ENCODE results near the gene OR6J1.
"Not testable (repeated sequence)": the region's sequence is repeated elsewhere in the genome, so short reads cannot be mapped to it uniquely, and the experiment has no call there.

Gene OR6J1

GRCh38 chr14:22596354-22596879, 47.7 kb downstream of the OR6J1 start:
- no peak overlapping the region for H3K4me3 ChIP-seq (ENCODE audit: control insufficient read depth, low read depth, low read length)
- DNase-seq (ENCODE audit: low read depth) = no peak
- TF ChIP-seq CTCF (IDR thresholded peaks at IDR 0.05; ENCODE audit: control insufficient read depth, insufficient read depth, low read depth, low read length, missing control alignments) = no peak

- H3K4me3 ChIP-seq (ENCODE audit: control insufficient read depth, low read depth, low read length) = no peak overlapping the region
- TF ChIP-seq CTCF (IDR thresholded peaks at IDR 0.05; ENCODE audit: control insufficient read depth, insufficient read depth, low read depth, low read length, missing control alignments) = no peak
- DNase-seq (ENCODE audit: low read depth) = no peak
These were observed 49.9 kb downstream of the OR6J1 start for GRCh38 chr14:22594156-22594716.

GRCh38 chr14:22593601-22594000, 50.6 kb downstream of the OR6J1 start:
- TF ChIP-seq CTCF (IDR thresholded peaks at IDR 0.05; ENCODE audit: control insufficient read depth, insufficient read depth, low read depth, low read length, missing control alignments) = no peak
- DNase-seq (ENCODE audit: low read depth) = no peak
- H3K4me3 ChIP-seq (ENCODE audit: control insufficient read depth, low read depth, low read length) = no peak overlapping the region

GRCh38 chr14:22593189-22593588, 51.0 kb downstream of the OR6J1 start:
- no peak overlapping the region for H3K4me3 ChIP-seq (ENCODE audit: control insufficient read depth, low read depth, low read length)
- no peak for DNase-seq (ENCODE audit: low read depth)
- no peak for TF ChIP-seq CTCF (IDR thresholded peaks at IDR 0.05; ENCODE audit: control insufficient read depth, insufficient read depth, low read depth, low read length, missing control alignments)

- TF ChIP-seq CTCF (IDR thresholded peaks at IDR 0.05; ENCODE audit: control insufficient read depth, insufficient read depth, low read depth, low read length, missing control alignments) = no peak
- DNase-seq (ENCODE audit: low read depth) = peak; percentile 99
- H3K4me3 ChIP-seq (ENCODE audit: control insufficient read depth, low read depth, low read length) = peak within 1 kb of the TSS; percentile 86
These were observed 54.9 kb downstream of the OR6J1 start, which contains the start of gene DAD1 for GRCh38 chr14:22589096-22589839. Gene DAD1, minus strand, starts transcription at chr14:22589224. Its CDS starts 67 bp downstream, at chr14:22589157.

GRCh38 chr14:22588526-22589095, 55.5 kb downstream of the OR6J1 start:
- H3K4me3 ChIP-seq (ENCODE audit: control insufficient read depth, low read depth, low read length) = peak overlapping the region; percentile 86
- DNase-seq (ENCODE audit: low read depth) = no peak
- no peak for TF ChIP-seq CTCF (IDR thresholded peaks at IDR 0.05; ENCODE audit: control insufficient read depth, insufficient read depth, low read depth, low read length, missing control alignments)

GRCh38 chr14:22587677-22588422, 56.3 kb downstream of the OR6J1 start:
- not testable (repeated sequence) for DNase-seq (ENCODE audit: low read depth)
- peak overlapping the region; percentile 86 for H3K4me3 ChIP-seq (ENCODE audit: control insufficient read depth, low read depth, low read length)

Data from AG09309 (cell line).